ENCODE measurements around the gene PJA2.
"Not testable (repeated sequence)": the region's sequence is repeated elsewhere in the genome, so short reads cannot be mapped to it uniquely, and the experiment has no call there.

The PJA2 gene, protein sequence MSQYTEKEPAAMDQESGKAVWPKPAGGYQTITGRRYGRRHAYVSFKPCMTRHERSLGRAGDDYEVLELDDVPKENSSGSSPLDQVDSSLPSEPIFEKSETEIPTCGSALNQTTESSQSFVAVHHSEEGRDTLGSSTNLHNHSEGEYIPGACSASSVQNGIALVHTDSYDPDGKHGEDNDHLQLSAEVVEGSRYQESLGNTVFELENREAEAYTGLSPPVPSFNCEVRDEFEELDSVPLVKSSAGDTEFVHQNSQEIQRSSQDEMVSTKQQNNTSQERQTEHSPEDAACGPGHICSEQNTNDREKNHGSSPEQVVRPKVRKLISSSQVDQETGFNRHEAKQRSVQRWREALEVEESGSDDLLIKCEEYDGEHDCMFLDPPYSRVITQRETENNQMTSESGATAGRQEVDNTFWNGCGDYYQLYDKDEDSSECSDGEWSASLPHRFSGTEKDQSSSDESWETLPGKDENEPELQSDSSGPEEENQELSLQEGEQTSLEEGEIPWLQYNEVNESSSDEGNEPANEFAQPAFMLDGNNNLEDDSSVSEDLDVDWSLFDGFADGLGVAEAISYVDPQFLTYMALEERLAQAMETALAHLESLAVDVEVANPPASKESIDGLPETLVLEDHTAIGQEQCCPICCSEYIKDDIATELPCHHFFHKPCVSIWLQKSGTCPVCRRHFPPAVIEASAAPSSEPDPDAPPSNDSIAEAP

DNA sequence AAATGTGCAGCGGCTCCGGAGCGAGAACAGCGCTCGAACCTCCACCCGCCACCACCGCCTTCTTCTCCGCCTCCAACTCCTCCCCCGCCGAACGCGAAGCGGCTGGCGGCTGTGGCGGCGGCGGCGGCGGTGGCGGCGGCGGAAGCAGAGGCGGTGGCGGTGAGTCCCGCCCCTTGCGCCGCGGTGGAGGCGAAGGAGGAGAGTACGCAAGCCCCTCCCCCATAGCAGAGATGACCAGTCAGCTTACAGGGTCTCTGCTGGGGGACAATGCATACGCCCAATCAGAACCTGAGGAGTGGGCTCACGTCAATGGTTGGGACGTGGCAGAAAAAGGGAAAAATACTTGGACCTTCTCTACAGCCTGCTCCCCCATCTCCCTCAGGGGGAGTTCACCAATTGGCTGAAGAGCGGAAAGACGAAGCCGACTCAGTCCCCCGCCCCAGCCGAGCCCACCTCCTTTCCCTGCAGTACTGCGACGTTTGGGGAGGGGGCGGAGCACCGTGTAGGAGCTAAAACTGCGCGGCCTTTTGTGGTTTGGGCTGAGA lies at the start of gene PJA2:
Gene PJA2, minus strand, starts transcription at position 131 of the 545 bp plus-strand sequence. CDS start 26,541 bp downstream, outside the sequence.
- peak; percentile 100 for DNase-seq

DNA sequence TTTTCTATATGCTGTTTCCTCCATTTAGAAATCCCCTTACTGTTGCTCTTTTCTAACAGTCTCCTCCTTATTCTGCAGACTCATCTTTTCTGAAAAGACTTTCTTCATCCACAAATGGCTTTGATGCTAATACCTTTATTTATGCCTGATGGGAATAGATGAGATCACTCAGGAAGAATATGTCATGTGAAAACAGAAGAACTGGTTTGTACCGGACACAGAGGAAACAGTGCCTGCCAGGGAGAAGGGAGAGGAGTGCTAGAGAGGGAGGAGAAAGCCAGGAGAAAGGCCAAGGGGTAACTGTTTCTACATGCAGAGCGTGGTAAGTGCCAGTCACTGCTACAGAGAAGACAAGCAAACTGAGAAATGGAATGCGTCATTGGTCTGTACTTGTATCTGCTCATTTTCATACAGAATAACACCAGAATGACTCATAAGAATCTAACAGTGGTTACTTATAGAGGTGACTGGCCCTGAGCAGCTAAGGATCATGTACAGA lies 45.9 kb upstream of the PJA2 start:
- DNase-seq: peak; percentile 96

GRCh38 chr5:109454731-109455505 lies 45.1 kb upstream of the PJA2 start:
- peak; percentile 51 for DNase-seq

DNA sequence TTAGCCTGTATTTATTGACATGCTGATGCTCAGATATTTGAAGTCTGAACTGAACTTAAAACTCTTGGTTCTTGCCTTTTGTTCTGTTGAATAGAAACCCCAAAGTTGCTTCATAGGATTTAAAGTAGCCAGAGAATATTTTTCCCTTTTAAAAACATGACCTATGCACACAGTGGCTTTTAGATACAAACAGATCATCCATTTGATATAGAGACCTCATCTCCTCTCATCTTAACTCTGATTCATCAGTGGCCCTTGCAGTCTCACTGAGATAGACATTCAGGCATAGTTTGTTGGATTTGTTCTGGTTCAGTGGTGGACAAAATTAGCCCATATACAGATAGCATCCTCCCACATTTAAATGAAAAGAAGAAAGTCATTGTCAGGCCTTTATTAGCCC lies 43.5 kb upstream of the PJA2 start:
- peak; percentile 13 for DNase-seq

GRCh38 chr5:109452661-109453060 lies 42.9 kb upstream of the PJA2 start:
- no peak for DNase-seq

DNA sequence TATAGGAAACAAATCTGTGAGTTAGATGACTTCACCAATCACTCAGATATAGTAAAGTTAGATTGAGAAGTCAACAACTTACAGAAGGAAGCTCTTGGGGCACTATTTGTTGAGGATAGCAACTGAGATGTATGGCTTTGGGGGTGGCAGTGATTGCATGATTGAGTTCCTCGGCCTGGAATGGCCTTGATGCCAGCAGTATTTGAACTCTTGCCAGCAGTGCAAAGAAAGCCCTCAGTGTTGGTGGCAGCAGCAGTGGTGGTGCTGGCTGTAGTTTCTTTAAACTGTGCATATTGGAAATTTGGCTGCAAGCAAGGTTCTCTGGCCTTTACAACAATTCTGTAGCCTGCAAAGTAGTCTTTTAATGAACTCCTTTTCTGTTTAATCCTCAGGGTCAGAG lies 41.4 kb upstream of the PJA2 start:
- DNase-seq: no peak

DNA sequence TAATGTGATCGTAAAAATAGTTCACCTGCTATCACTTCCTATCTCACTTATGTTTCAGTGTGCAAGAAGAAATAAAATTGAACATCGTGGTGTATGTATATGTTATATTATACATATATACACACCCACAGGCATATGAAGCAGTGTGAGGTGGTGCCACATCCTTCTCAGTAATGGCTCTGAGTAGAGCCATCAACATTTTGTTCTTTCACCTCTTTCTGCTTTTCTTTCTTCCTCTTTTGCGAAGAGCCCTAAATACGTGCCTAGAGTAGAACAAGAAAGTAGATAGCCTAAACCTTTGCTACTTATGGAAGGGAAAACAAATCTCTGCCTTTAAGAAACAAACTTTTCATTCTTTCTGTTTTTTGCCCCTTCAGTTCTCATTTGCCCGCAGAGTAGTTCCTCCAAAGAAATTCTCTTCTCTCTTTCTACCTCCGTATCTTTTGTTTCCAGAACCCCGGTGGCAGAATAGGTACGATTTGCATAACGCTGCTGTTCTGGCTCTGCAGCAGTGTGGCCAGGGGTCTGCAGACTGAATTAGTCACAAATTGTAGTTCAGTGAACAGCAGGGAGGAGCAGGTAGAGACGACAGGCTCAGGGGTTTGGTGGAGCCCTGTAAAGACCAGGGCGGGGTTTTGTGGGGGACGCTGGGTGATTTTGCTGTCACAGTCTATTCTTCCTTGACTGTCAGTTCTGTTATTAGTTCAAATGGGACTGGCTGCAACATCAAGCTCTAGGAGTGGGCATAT lies 40.5 kb upstream of the PJA2 start:
- no peak for DNase-seq

DNA sequence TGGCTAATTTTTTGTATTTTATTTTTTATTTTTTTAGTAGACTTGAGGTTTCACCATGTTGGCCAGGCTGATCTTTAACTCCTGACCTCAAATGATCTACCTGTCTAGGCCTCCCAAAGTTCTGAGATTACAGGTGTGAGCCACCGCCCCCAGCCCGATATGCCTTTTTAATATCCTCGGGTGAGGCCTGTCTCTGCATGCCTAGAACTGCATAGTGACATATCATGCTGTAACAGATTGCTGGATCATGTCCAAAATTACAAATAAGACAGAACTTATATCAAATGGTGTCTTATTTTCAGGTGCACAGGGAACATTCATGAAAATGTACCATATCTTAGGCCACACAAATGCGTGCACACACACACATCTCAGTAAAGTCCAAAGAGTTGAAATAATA lies 39.1 kb upstream of the PJA2 start:
- no peak for DNase-seq

DNA sequence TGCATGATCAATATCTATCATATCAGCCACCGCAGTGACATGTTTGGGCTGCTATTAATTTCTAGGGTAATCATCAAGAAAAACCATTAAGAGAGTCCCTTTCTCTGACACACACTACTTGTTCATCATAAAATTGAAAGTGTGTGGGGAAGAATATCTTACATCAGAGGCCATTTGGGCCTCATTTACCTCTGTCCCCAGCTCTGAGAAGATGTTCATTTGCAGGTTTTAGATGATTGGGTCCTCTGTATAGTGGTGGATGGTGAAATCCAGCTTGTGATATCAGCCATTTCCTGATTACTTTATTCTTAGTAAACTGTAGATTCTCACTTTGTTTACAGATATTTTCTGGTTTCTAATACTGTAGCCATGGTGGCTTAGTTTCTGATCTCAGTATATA lies 29.8 kb upstream of the PJA2 start:
- no peak for DNase-seq

- DNase-seq: no peak
These were observed 16.3 kb upstream of the PJA2 start for GRCh38 chr5:109426075-109426474.

DNA sequence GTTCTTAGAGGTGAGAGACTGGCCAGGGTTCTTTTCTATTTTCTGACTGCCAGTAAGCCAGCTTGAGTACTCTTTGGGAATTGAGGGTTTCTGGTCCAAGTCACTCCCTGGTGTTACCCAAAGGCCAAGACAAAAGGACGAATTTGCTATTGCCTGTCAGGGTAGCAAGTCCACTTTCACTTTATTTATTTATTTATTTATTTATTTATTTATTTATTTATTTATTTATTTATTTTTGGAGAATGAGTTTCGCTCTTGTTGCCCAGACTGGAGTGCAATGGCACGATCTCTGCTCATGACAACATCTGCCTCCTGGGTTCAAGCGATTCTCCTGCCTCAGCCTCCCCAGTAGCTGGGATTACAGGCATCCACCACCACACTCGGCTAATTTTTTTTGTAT lies 15.7 kb upstream of the PJA2 start:
- not testable (repeated sequence) for DNase-seq

DNA sequence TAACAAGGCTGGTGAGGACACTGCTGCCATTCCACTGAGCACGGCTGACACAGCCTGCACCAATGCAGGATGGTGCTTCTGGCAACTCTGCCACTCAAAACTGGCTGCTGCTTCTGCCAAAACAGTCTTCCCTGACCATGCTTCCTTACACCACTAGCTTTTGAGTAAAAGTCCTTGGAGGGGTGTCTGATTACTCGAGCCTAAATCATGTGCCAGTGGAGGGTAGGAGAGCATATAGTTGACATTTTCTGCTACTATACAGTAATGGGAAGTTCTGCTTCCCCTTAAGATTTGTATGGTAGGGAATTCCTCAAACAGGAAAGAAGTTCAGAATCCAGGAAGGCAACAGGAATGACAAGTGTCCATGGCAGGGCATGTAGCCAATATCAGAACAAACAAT lies 12.2 kb upstream of the PJA2 start:
- no peak for DNase-seq

GRCh38 chr5:109418712-109419352 lies 9.1 kb upstream of the PJA2 start:
- no peak for DNase-seq

- no peak for DNase-seq
These were observed 7.1 kb upstream of the PJA2 start for GRCh38 chr5:109416882-109417281.

- not testable (repeated sequence) for DNase-seq
These were observed 4.2 kb upstream of the PJA2 start for GRCh38 chr5:109413921-109414461.

GRCh38 chr5:109413458-109413857 lies 3.7 kb upstream of the PJA2 start:
- peak; percentile 48 for DNase-seq

GRCh38 chr5:109412981-109413402 lies 3.2 kb upstream of the PJA2 start:
- DNase-seq: no peak

DNA sequence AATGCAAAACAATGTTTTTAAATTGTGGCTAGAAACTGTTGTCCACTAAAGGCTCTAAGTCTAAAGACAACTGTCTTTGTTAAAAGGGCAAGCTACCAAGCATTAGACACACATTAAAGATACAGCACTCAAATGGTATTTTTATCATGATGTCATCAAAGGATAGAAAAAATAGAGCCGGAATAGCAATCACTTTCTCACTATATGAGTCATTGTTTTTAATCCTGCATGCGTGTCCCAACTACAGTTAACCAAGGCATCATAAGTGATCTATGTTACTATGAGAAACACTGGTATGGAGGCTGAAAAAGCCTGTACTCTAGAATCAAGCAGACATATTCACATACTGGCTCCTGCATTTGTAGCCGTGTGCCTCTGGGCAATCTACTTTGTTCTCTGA lies 1.9 kb upstream of the PJA2 start:
- peak; percentile 53 for DNase-seq

GRCh38 chr5:109411149-109411514 lies 1.4 kb upstream of the PJA2 start:
- DNase-seq: no peak

DNA sequence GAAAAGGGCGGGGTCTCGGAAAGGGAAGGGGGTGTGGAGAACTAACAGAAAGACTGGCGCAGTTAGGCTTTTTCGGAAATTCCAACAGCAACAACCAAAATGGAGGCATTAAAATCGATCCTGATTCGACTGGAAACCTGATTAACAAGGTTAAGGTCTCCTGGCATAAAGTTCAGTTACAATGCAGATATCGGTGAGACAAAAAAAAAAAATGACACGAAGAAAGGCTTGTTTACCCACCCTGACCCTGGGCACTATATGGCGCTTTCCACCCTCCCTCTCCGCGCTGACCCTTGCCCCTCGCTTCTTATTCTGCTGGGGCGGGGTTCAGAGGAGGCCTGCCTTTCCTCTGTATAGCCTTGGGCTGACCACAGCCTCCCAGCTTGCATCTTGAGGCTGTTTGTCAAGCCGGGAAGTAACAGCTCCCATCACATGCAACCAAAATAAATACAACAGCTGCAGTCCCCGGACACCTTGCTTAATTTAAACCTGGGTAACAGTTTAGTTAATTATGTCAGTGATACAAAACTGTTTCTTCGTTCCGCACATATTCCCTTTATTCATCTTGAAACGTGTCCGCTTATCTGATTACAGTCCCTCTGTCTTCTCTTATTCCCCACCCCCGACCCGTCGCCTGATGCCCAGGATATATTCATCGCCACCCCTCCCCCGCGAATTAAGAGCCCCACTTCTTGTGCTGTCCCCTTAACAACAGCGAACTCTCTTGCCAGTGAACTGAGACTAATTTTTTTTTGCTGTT lies 795 bp upstream of the PJA2 start:
- DNase-seq: peak; percentile 80

All from DMS53 (cell line).